Parathyroid adenoma (tissue), 2 donors: ENCODE measurements around the gene NFIX.

Experiments
- H2AFZ ChIP-seq: fragments of 300-600 bp; sonication (generic); one replicate; pipeline ENCODE4 v1.7.0; 2017; ENCODE audit warnings: antibody characterized with exemption, mild to moderate bottlenecking
- H3K27ac ChIP-seq: fragments of 300-600 bp; sonication (generic); one replicate; pipeline ENCODE4 v1.7.0; 2017
- H3K27me3 ChIP-seq: fragments of 300-600 bp; sonication (generic); one replicate; pipeline ENCODE4 v1.7.0; 2017; ENCODE audit warnings: low read length; ENCODE audit not compliant: control insufficient read depth, insufficient read depth
- H3K36me3 ChIP-seq: fragments of 300-600 bp; sonication (generic); one replicate; pipeline ENCODE4 v1.7.0; 2017; ENCODE audit warnings: low read length; ENCODE audit not compliant: control insufficient read depth, insufficient read depth
- H3K4me1 ChIP-seq: fragments of 300-600 bp; sonication (generic); one replicate; pipeline ENCODE4 v1.7.0; 2017; ENCODE audit warnings: control low read depth
- H3K4me2 ChIP-seq: fragments of 300-600 bp; sonication (generic); one replicate; pipeline ENCODE4 v1.7.0; 2017; ENCODE audit warnings: low read length
- H3K4me3 ChIP-seq: fragments of 300-600 bp; sonication (generic); one replicate; pipeline ENCODE4 v1.7.0; 2017; ENCODE audit warnings: low read depth, low read length
- H3K79me2 ChIP-seq: fragments of 300-600 bp; sonication (generic); one replicate; pipeline ENCODE4 v1.7.0; 2017; ENCODE audit warnings: control low read depth
- H3K9ac ChIP-seq: fragments of 300-600 bp; sonication (generic); one replicate; pipeline ENCODE4 v1.7.0; 2017; ENCODE audit warnings: mild to moderate bottlenecking
- H3K9me3 ChIP-seq: fragments of 300-600 bp; sonication (generic); one replicate; pipeline ENCODE4 v1.7.0; 2017; ENCODE audit warnings: low read length; ENCODE audit not compliant: control insufficient read depth
- CTCF ChIP-seq: fragments of 300-600 bp; sonication (generic); IDR thresholded peaks from one replicate; pipeline ENCODE4 v1.7.0; 2017; ENCODE audit warnings: antibody characterized with exemption, mild to moderate bottlenecking
- donor health status: primary hyperparathyroidism.

NFIX gene

DNA sequence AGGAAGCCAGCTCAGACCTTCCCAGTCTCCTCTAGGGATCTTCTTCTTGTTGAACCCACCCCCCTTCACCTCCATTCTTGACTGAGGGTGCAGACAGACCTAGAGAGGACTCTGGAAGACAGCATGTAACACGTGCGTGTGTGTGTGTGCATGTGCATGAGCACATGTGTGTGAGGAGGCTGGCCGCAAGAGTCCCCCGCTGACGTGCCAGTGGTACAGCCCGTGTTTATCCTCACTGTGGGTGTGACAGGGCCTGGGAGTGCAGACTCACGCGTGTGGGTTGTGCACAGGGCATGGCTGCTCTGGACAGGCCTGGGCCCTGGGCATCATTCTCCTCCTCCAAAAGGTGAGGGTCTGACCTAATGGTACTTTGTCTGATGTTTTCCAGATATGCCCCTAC, 81.0 kb downstream of the NFIX start:
- H2AFZ ChIP-seq: no peak overlapping the region
- H3K9ac ChIP-seq: no peak overlapping the region
- H3K27me3 ChIP-seq: no peaks in the 10 kb centered on the region
- TF ChIP-seq CTCF: no peak
- no peak overlapping the region for H3K4me2 ChIP-seq
- H3K4me3 ChIP-seq: no peak overlapping the region
- H3K79me2 ChIP-seq: no peaks in the 10 kb centered on the region
- H3K9me3 ChIP-seq: no peaks in the 10 kb centered on the region
- no peaks in the 10 kb centered on the region for H3K4me1 ChIP-seq
- no peaks in the 10 kb centered on the region for H3K36me3 ChIP-seq
- H3K27ac ChIP-seq: no peak overlapping the region

DNA sequence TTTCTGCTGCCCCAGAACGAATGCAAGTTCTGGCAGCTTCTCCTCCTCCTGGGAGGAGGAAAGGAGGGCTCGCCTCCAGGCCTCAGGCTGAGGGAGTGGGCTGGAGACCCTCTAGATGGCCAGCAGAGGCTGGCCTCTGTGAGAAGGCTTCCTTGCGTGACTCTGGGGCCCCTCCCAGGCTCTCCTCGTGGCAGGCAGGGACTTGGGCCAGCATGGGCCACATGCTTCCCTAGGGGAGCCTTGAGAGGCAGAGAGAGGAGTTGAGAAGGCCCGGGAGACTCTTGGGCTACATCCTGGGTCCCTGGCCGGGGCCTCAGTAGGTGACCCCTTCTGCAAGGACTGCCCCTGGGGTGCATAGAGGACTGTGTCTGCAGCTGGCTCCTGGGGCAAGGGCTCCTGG, 81.5 kb downstream of the NFIX start:
- Histone ChIP-seq H3K36me3 (no peaks in the 10 kb centered on the region), H2AFZ (no peak overlapping the region), H3K4me3 (no peak overlapping the region), H3K4me2 (no peak overlapping the region), H3K9ac (no peak overlapping the region), H3K9me3 (no peaks in the 10 kb centered on the region), H3K79me2 (no peaks in the 10 kb centered on the region), H3K27ac (no peak overlapping the region), H3K27me3 (no peaks in the 10 kb centered on the region), H3K4me1 (no peaks in the 10 kb centered on the region)
- TF ChIP-seq CTCF: no peak

- no peak overlapping the region for H2AFZ ChIP-seq
- no peaks in the 10 kb centered on the region for H3K9me3 ChIP-seq
- no peaks in the 10 kb centered on the region for H3K27me3 ChIP-seq
- H3K9ac ChIP-seq: no peak overlapping the region
- no peak overlapping the region for H3K27ac ChIP-seq
- no peak for TF ChIP-seq CTCF
- no peak overlapping the region for H3K4me3 ChIP-seq
- H3K79me2 ChIP-seq: no peaks in the 10 kb centered on the region
- no peak overlapping the region for H3K4me2 ChIP-seq
- no peaks in the 10 kb centered on the region for H3K4me1 ChIP-seq
- H3K36me3 ChIP-seq: no peaks in the 10 kb centered on the region
Observed at GRCh38 chr19:13077240-13077639, 82.0 kb downstream of the NFIX start.

- no peak overlapping the region for H3K4me3 ChIP-seq
- no peak for TF ChIP-seq CTCF
- no peaks in the 10 kb centered on the region for H3K36me3 ChIP-seq
- no peaks in the 10 kb centered on the region for H3K9me3 ChIP-seq
- no peaks in the 10 kb centered on the region for H3K79me2 ChIP-seq
- H3K9ac ChIP-seq: no peak overlapping the region
- no peak overlapping the region for H2AFZ ChIP-seq
- no peak overlapping the region for H3K4me2 ChIP-seq
- H3K27me3 ChIP-seq: no peaks in the 10 kb centered on the region
- H3K27ac ChIP-seq: no peak overlapping the region
- H3K4me1 ChIP-seq: no peaks in the 10 kb centered on the region
Observed at GRCh38 chr19:13078381-13078780, 83.1 kb downstream of the NFIX start.

DNA sequence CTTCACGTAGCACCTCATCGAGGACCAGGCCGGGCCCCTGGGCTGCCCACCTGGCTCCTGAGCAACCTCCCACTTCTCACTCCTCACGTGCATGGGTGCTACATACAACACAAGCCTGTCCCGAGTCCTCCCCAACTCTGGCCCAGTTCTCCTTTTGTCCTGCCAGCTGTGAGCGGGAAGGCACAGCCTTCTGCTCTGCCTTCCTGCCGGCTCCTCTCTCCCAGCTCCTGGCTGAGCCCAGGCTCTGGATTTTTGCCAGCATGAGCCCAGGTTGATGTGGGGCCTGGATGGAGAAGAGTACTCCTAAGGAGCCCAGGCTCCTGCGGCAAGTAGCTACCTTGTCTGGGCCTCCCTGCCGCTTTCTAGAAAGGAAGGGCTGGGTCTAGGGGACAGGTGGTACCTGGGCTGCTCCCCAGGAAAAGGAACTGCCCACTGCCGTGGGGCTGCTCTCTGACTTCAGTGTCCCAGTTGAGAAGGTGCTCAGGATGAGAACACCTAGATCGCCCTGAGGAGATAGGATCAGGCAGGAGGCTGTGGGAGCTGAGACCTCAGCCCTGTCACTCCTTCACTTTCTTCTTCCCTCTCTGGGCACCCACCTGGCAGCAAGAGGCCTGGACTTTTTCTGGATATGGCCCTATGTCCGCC, 83.7 kb downstream of the NFIX start:
- no peaks in the 10 kb centered on the region for H3K36me3 ChIP-seq
- H3K9me3 ChIP-seq: no peaks in the 10 kb centered on the region
- TF ChIP-seq CTCF: no peak
- no peak overlapping the region for H3K4me2 ChIP-seq
- no peak overlapping the region for H3K4me3 ChIP-seq
- no peak overlapping the region for H3K9ac ChIP-seq
- H3K79me2 ChIP-seq: no peaks in the 10 kb centered on the region
- H2AFZ ChIP-seq: no peak overlapping the region
- no peaks in the 10 kb centered on the region for H3K27me3 ChIP-seq
- no peaks in the 10 kb centered on the region for H3K4me1 ChIP-seq
- no peak overlapping the region for H3K27ac ChIP-seq
